ENCODE measurements around the gene ZNF14.
"Not testable (repeated sequence)": the region's sequence is repeated elsewhere in the genome, so short reads cannot be mapped to it uniquely, and the experiment has no call there.

Gene ZNF14

GRCh38 chr19:19744641-19745040, 11.7 kb upstream of the ZNF14 start:
- H3K4me3 ChIP-seq (ENCODE audit: low read length): no peak overlapping the region
- TF ChIP-seq, protein P1, sequence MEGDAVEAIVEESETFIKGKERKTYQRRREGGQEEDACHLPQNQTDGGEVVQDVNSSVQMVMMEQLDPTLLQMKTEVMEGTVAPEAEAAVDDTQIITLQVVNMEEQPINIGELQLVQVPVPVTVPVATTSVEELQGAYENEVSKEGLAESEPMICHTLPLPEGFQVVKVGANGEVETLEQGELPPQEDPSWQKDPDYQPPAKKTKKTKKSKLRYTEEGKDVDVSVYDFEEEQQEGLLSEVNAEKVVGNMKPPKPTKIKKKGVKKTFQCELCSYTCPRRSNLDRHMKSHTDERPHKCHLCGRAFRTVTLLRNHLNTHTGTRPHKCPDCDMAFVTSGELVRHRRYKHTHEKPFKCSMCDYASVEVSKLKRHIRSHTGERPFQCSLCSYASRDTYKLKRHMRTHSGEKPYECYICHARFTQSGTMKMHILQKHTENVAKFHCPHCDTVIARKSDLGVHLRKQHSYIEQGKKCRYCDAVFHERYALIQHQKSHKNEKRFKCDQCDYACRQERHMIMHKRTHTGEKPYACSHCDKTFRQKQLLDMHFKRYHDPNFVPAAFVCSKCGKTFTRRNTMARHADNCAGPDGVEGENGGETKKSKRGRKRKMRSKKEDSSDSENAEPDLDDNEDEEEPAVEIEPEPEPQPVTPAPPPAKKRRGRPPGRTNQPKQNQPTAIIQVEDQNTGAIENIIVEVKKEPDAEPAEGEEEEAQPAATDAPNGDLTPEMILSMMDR (conservative IDR thresholded peaks at IDR 0.05; ENCODE audit: low read depth, low read length): no peak
- DNase-seq (ENCODE audit: low read depth): no peak

DNA sequence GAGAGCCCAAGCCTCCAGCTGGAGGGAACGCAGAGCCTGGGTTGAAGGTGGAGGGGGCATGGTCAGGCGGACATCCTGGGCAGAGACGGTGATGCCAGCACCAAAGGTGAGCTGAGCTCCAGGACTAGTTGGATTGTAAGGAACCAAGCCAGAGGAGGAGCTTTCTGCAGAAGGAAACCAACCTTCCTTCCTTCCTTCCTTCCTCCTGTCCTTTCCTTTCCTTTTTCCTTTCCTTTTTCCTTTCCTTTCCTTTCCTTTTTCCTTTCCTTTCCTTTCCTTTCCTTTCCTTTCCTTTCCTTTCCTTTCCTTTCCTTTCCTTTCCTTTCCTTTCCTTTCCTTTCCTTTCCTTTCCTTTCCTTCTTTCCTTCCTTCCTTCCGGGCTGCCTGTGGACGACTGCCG, 11.0 kb upstream of the ZNF14 start:
- DNase-seq (ENCODE audit: low read depth); H3K4me3 ChIP-seq (ENCODE audit: low read length): not testable (repeated sequence)

- TF ChIP-seq, protein P1 (conservative IDR thresholded peaks at IDR 0.05; ENCODE audit: low read depth, low read length): no peak
- no peak for DNase-seq (ENCODE audit: low read depth)
These were observed 10.3 kb upstream of the ZNF14 start for GRCh38 chr19:19743176-19743575.

GRCh38 chr19:19742773-19743172, 9.9 kb upstream of the ZNF14 start:
- TF ChIP-seq, protein P1 (conservative IDR thresholded peaks at IDR 0.05; ENCODE audit: low read depth, low read length): no peak
- no peak overlapping the region for H3K4me3 ChIP-seq (ENCODE audit: low read length)
- no peak for DNase-seq (ENCODE audit: low read depth)

More at GRCh38 chr19:19743176-19743575, 10.3 kb upstream of the ZNF14 start:
- H3K4me3 ChIP-seq (ENCODE audit: low read length): no peak overlapping the region

DNA sequence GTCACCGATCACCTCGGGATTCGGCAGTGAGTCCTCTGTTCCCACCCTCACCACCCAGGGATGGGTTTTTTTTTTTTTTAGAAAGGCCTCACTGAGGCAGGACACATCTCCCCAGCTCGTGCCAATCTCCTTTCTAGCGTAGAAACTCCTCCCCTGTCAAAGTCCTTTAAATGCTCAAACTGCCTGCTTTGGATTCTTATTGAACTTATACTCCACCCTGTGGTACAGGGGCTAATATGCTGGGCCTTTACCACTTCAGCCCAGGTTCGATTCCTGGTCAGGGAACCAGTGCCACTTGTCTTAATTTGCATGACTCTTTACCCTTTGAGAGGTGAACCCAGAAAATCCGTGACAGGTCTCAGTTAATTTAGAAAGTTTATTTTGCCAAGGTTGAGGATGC, 8.3 kb upstream of the ZNF14 start:
- TF ChIP-seq, protein P1 (conservative IDR thresholded peaks at IDR 0.05; ENCODE audit: low read depth, low read length): no peak
- DNase-seq (ENCODE audit: low read depth): no peak

GRCh38 chr19:19740755-19741154, 7.8 kb upstream of the ZNF14 start:
- DNase-seq (ENCODE audit: low read depth): no peak
- no peak overlapping the region for H3K4me3 ChIP-seq (ENCODE audit: low read length)
- TF ChIP-seq, protein P1 (conservative IDR thresholded peaks at IDR 0.05; ENCODE audit: low read depth, low read length): no peak

More for the DNA sequence above, 8.3 kb upstream of the ZNF14 start:
- H3K4me3 ChIP-seq (ENCODE audit: low read length): no peak overlapping the region

- H3K4me3 ChIP-seq (ENCODE audit: low read length): no peak overlapping the region
- no peak for DNase-seq (ENCODE audit: low read depth)
These were observed 5.7 kb upstream of the ZNF14 start for GRCh38 chr19:19738564-19738963.

More at GRCh38 chr19:19738564-19738963, 5.7 kb upstream of the ZNF14 start:
- TF ChIP-seq, protein P1 (conservative IDR thresholded peaks at IDR 0.05; ENCODE audit: low read depth, low read length): no peak

Measured in retinal pigment epithelial cell (primary cell).